IMR-90 (cell line): ENCODE data around the gene SMAD7. TPM values are rescaled to one million over a fixed set of nuclear protein-coding genes. Genes with fewer than 3 reads are reported as not detected.

Experiments
- ATAC-seq: fragments of 200-7000 bp; cut with Tn5 transposase; 2 replicates; pipeline ENCODE4 v1.9.1; 2020; ENCODE audit warnings: low read depth, mild to moderate bottlenecking, moderate library complexity
- BruUV-seq: library from RNA; stranded (reverse); fragments of 400-500 nt; replicated peaks from 2 replicates; lab custom pipeline; 2021; lab: Mats Ljungman, UMichigan
- CTCF ChIA-PET: fragments of 300-600 bp; formaldehyde crosslinking; extraction: SDS; loops from one replicate; lab custom pipeline; 2021; ENCODE audit warnings: antibody characterized with exemption; lab: Yijun Ruan, JAX
- POLR2A ChIA-PET: fragments of 300-600 bp; sonication (Branson Sonifier 250); formaldehyde crosslinking; loops from one replicate; lab custom pipeline; 2022; ENCODE audit warnings: antibody characterized with exemption; ENCODE audit not compliant: unreplicated experiment; lab: Charles Lee
- DNase-seq: peaks from one replicate; pipeline ENCODE4 v3.0.0; 2013
- H2AFZ ChIP-seq: replicated peaks from 2 replicates; pipeline ENCODE3; 2013; ENCODE audit warnings: low read length, mild to moderate bottlenecking; ENCODE audit not compliant: poor library complexity
- H2AK5ac ChIP-seq: 2 replicates; pipeline ENCODE4 v1.6.1; 2013; ENCODE audit warnings: low read depth, low read length, inconsistent platforms
- H2AK9ac ChIP-seq: replicated peaks from 2 replicates; pipeline ENCODE3; 2013; ENCODE audit warnings: mild to moderate bottlenecking, low read depth, low read length, moderate library complexity; ENCODE audit not compliant: poor library complexity
- H2BK120ac ChIP-seq: 2 replicates; pipeline ENCODE4 v1.6.1; 2013; ENCODE audit warnings: low read depth, low read length, inconsistent platforms
- H2BK15ac ChIP-seq: 3 replicates; pipeline ENCODE4 v1.6.1; 2013; ENCODE audit warnings: low read depth, low read length, inconsistent platforms
- H2BK20ac ChIP-seq: 2 replicates; pipeline ENCODE4 v1.6.1; 2013; ENCODE audit warnings: low read depth, mild to moderate bottlenecking, inconsistent platforms, low read length, moderate library complexity
- H2BK5ac ChIP-seq: 2 replicates; pipeline ENCODE4 v1.6.1; 2013; ENCODE audit warnings: mild to moderate bottlenecking, low read depth, low read length, inconsistent platforms; ENCODE audit not compliant: poor library complexity, severe bottlenecking
- H3K14ac ChIP-seq: replicated peaks from 2 replicates; pipeline ENCODE4 v1.6.1; 2013; ENCODE audit warnings: low read depth, low read length, inconsistent platforms
- H3K18ac ChIP-seq: 2 replicates; pipeline ENCODE4 v1.6.1; 2013; ENCODE audit warnings: low read depth, low read length, control low read depth
- H3K23ac ChIP-seq: 2 replicates; pipeline ENCODE4 v1.6.1; 2013; ENCODE audit warnings: low read depth, low read length, inconsistent platforms
- H3K27ac ChIP-seq: 2 replicates; pipeline ENCODE4 v1.5.1; 2013; ENCODE audit warnings: mild to moderate bottlenecking, control low read depth, low read length; ENCODE audit not compliant: insufficient read depth
- H3K27me3 ChIP-seq: 2 replicates; pipeline ENCODE4 v1.6.1; 2013; ENCODE audit warnings: low read length; ENCODE audit not compliant: control insufficient read depth, insufficient read depth
- H3K36me3 ChIP-seq: 2 replicates; pipeline ENCODE4 v1.6.1; 2013; ENCODE audit warnings: low read length, mixed read lengths; ENCODE audit not compliant: control insufficient read depth, insufficient read depth
- H3K4ac ChIP-seq: 2 replicates; pipeline ENCODE4 v1.6.1; 2013; ENCODE audit warnings: low read depth, low read length, inconsistent platforms
- H3K4me1 ChIP-seq: 2 replicates; pipeline ENCODE4 v1.6.1; 2013; ENCODE audit warnings: low read length, mixed read lengths; ENCODE audit not compliant: control insufficient read depth, insufficient read depth
- H3K4me2 ChIP-seq: 2 replicates; pipeline ENCODE4 v1.6.1; 2013; ENCODE audit warnings: low read depth, mild to moderate bottlenecking, control low read depth, low read length, moderate library complexity
- H3K4me3 ChIP-seq: 2 replicates; pipeline ENCODE4 v1.5.1; 2013; ENCODE audit warnings: low read depth, mild to moderate bottlenecking, control low read depth, low read length, moderate library complexity; ENCODE audit not compliant: insufficient read depth
- H3K56ac ChIP-seq: 2 replicates; pipeline ENCODE4 v1.6.1; 2013; ENCODE audit warnings: low read length, inconsistent platforms; ENCODE audit not compliant: insufficient read depth; ENCODE audit errors: extremely low read depth
- H3K79me1 ChIP-seq, 2 experiments: 2 replicates each; pipeline ENCODE4 v1.6.1; 2013; ENCODE audit warnings: low read length in 2 of 2, inconsistent platforms in 1 of 2, low read depth in 1 of 2
- H3K9ac ChIP-seq: 2 replicates; pipeline ENCODE4 v1.6.1; 2013; ENCODE audit warnings: low read depth, low read length, control low read depth
- H3K9me1 ChIP-seq: 2 replicates; pipeline ENCODE4 v1.6.1; 2013; ENCODE audit warnings: low read length, inconsistent platforms; ENCODE audit not compliant: insufficient read depth
- H3K9me3 ChIP-seq: 2 replicates; pipeline ENCODE4 v1.6.1; 2013; ENCODE audit warnings: low read length; ENCODE audit not compliant: control insufficient read depth, insufficient read depth
- H4K20me1 ChIP-seq: 2 replicates; pipeline ENCODE4 v1.6.1; 2013; ENCODE audit warnings: low read length, inconsistent platforms; ENCODE audit not compliant: insufficient read depth
- H4K5ac ChIP-seq: 2 replicates; pipeline ENCODE4 v1.6.1; 2013; ENCODE audit warnings: mild to moderate bottlenecking, low read depth, low read length, control low read depth
- H4K8ac ChIP-seq, 2 experiments: 2 replicates each; pipeline ENCODE4 v1.6.1; 2013; ENCODE audit warnings: low read depth in 2 of 2, low read length in 2 of 2, control low read depth in 1 of 2, inconsistent platforms in 1 of 2
- H4K91ac ChIP-seq: 2 replicates; pipeline ENCODE4 v1.6.1; 2013; ENCODE audit warnings: low read depth, low read length, inconsistent platforms; ENCODE audit not compliant: insufficient read depth
- BHLHE40 ChIP-seq: fragments of 150-350 bp; IDR thresholded peaks from 2 replicates; pipeline ENCODE4 v1.6.1; 2016; ENCODE audit warnings: mild to moderate bottlenecking, low read depth, low read length
- CEBPB ChIP-seq: IDR thresholded peaks from 2 replicates; pipeline ENCODE4 v1.6.1; 2012; ENCODE audit warnings: low read depth, low read length, improper control_type of control experiment
- CTCF ChIP-seq: conservative IDR thresholded peaks from 2 replicates; pipeline ENCODE4 v1.5.1; 2012; ENCODE audit warnings: mild to moderate bottlenecking, low read depth, low read length, improper control_type of control experiment
- FOS ChIP-seq: fragments of 150-350 bp; IDR thresholded peaks from 2 replicates; pipeline ENCODE4 v1.6.1; 2016; ENCODE audit warnings: low read depth, low read length
- MAFK ChIP-seq: IDR thresholded peaks from 2 replicates; pipeline ENCODE4 v1.6.1; 2012; ENCODE audit warnings: low read depth, low read length, improper control_type of control experiment
- POLR2A ChIP-seq: IDR thresholded peaks from 2 replicates; pipeline ENCODE4 v1.6.1; 2012; ENCODE audit warnings: mild to moderate bottlenecking, low read depth, low read length
- WGBS, 2 experiments: methylation state at CpG; one replicate each; pipeline versions ENCODE4 v1.1.5 to v1.1.7; 2013; ENCODE audit warnings: missing lambda C conversion rate in 2 of 2; ENCODE audit not compliant: insufficient read length in 1 of 2; ENCODE audit errors: extremely low coverage in 2 of 2; 5-methylcytosine and 5-hydroxymethylcytosine counted together
- dilution Hi-C: fragments of 300-500 bp; cut with HindIII; formaldehyde crosslinking; loops from one replicate; pipeline ENCODE4 v1.14.3; 2018; ENCODE audit warnings: low sequenced_read_pairs; ENCODE audit not compliant: unreplicated experiment
- in situ Hi-C: fragments of 300-500 bp; cut with MboI; formaldehyde crosslinking; loops from 3 replicates; pipeline ENCODE4 v1.14.3; 2019; ENCODE audit warnings: low sequenced_read_pairs, inconsistent platforms, mixed read lengths
- intact Hi-C: fragments of 100-400 bp; cut with micrococcal nuclease; formaldehyde crosslinking; loops from 2 replicates; pipeline ENCODE4 v1.10.0; 2022
- polyA plus RNA-seq, 3 experiments: library from polyadenylated mRNA; depleted of rRNA; stranded (reverse); fragments of >200 nt; gene quantifications; 2 replicates each; pipeline ENCODE4 v1.2.3, GENCODE V29; 2012; ENCODE audit warnings: low replicate concordance in 1 of 3
- total RNA-seq: library from RNA; depleted of rRNA; stranded (reverse); fragments of >200 nt; gene quantifications from 2 replicates; pipeline ENCODE4 v1.2.3, GENCODE V29; 2012

Gene SMAD7
- total and polyA plus RNA-seq, 2 of the 4 experiments (the other 2 are of a cell fraction), result 15.8 to 17.6 TPM

- TF ChIP-seq BHLHE40, result no peak
These were observed 5.1 kb upstream of the SMAD7 start (continued) for GRCh38 chr18:48955830-48956261.

- no TSS peak for BruUV-seq
- no peak overlapping the region for H3K4me3 ChIP-seq
These were observed 4.4 kb upstream of the SMAD7 start for GRCh38 chr18:48954886-48955819.

More at GRCh38 chr18:48954886-48955819, 4.4 kb upstream of the SMAD7 start:
- dilution Hi-C loops, result no loop called here
- TF ChIP-seq FOS (no peak), CEBPB (no peak), POLR2A (no peak), MAFK (no peak), CTCF (no peak)
- H4K91ac ChIP-seq, result peak overlapping the region; percentile 62
- ChIA-PET CTCF (interaction anchor here (0.7 to 1.6 kb wide), 2 partner anchors 21 to 87 kb away, joined by 3 to 6 read pairs; no protein-coding TSS in a partner anchor), POLR2A (no interaction called here)
- H3K79me1 ChIP-seq, result peaks cover 0 to 9% of the 10 kb centered on the region in 2 experiments; a peak in 3 of 4 replicates
- peak overlapping the region; percentile 91 for H2BK120ac ChIP-seq
- H2BK5ac ChIP-seq, result peak overlapping the region; percentile 96
- intact Hi-C loops, result loop anchor here (5.0 kb wide), 2 partner anchors 142 to 462 kb away; no protein-coding TSS in a partner anchor
- H3K56ac ChIP-seq, result peak overlapping the region; percentile 46; the same call in 1 of the 2 replicates
- peak overlapping the region; percentile 32 for H3K18ac ChIP-seq
- peak overlapping the region; percentile 91 for H3K4ac ChIP-seq
- peak overlapping the region; percentile 25; the same call in 1 of the 2 replicates for H2AK5ac ChIP-seq
- H2BK20ac ChIP-seq, result peak overlapping the region; percentile 77
- H2AFZ ChIP-seq, result peak overlapping the region; percentile 65
- H3K14ac ChIP-seq, result peak overlapping the region; percentile 56
- H3K9me3 ChIP-seq, result no peaks in the 10 kb centered on the region
- H4K8ac ChIP-seq, result peak overlapping the region; percentile 9 to 91; a peak in 3 of 4 replicates
- peak overlapping the region; percentile 77; the same call in 2 of the 3 replicates for H2BK15ac ChIP-seq
- H4K20me1 ChIP-seq, result peaks cover 6% of the 10 kb centered on the region
- H3K4me2 ChIP-seq, result peak overlapping the region; percentile 27; the same call in 1 of the 2 replicates
- peak overlapping the region; percentile 78 for H3K27ac ChIP-seq
- peak overlapping the region; percentile 24; the same call in 1 of the 2 replicates for H3K9ac ChIP-seq
- peak overlapping the region; percentile 17; the same call in 1 of the 2 replicates for H4K5ac ChIP-seq
- peaks cover 22% of the 10 kb centered on the region for H3K4me1 ChIP-seq
- in situ Hi-C loops, result no loop called here
- no peak for ATAC-seq
- no peak for DNase-seq
- no peak overlapping the region for H2AK9ac ChIP-seq
- 100% methylated on average over 5 of the region's 14 CpGs; no CpG with 5 or more reads in 1 of the 2 experiments for WGBS, 2 experiments
- peaks cover 13% of the 10 kb centered on the region for H3K9me1 ChIP-seq
- H3K36me3 ChIP-seq, result no peaks in the 10 kb centered on the region
- H3K27me3 ChIP-seq, result no peaks in the 10 kb centered on the region
- H3K23ac ChIP-seq, result peak overlapping the region; percentile 77; the same call in 1 of the 2 replicates
